ENCODE results near the gene KIF21A. TPM values are rescaled to one million over a fixed set of nuclear protein-coding genes. Genes with fewer than 3 reads are reported as not detected.
"Not testable (repeated sequence)": the region's sequence is repeated elsewhere in the genome, so short reads cannot be mapped to it uniquely, and the experiment has no call there.

Gene KIF21A
- total and polyA plus RNA-seq, 3 experiments from 2014 or later, result 18.8 to 44.6 (median 43.9) TPM

GRCh38 chr12:39475136-39475535, 32.2 kb upstream of the KIF21A start:
- DNase-seq; H3K36me3 ChIP-seq (ENCODE audit: insufficient read depth, low read length); H3K4me1 Mint-ChIP-seq; H3K27ac ChIP-seq (ENCODE audit: low read depth, low read length); H3K9me3 ChIP-seq (ENCODE audit: low read length); H3K27me3 ChIP-seq (ENCODE audit: insufficient read depth, low read length, poor library complexity, severe bottlenecking); H3K4me1 ChIP-seq (ENCODE audit: insufficient read depth, low read length); H3K4me3 Mint-ChIP-seq; CTCF ChIA-PET; H3K4me3 ChIP-seq (ENCODE audit: low read length); H3K27ac Mint-ChIP-seq; POLR2A ChIA-PET; H3K27me3 Mint-ChIP-seq: not testable (repeated sequence)
- peaks cover 8 to 34% (median 14%) of the 10 kb centered on the region in 3 donors for H3K36me3 Mint-ChIP-seq
- peaks cover 0 to 11% (median 3%) of the 10 kb centered on the region in 5 donors for H3K9me3 Mint-ChIP-seq

GRCh38 chr12:39467432-39467870, 24.5 kb upstream of the KIF21A start:
- peak overlapping the region; percentile 16 for H3K4me3 ChIP-seq (ENCODE audit: low read length)
- CTCF ChIA-PET, result interaction anchor here (1.4 to 2.4 kb wide), 2 partner anchors 22 to 24 kb away, joined by 4 read pairs; no protein-coding TSS in a partner anchor
- H3K9me3 ChIP-seq (ENCODE audit: low read length), result no peaks in the 10 kb centered on the region
- no peaks in the 10 kb centered on the region for H3K36me3 ChIP-seq (ENCODE audit: insufficient read depth, low read length)
- peaks cover 10 to 23% (median 22%) of the 10 kb centered on the region in 3 donors for H3K4me1 Mint-ChIP-seq
- peaks cover 0 to 3% of the 10 kb centered on the region in 2 donors for H3K27me3 Mint-ChIP-seq
- H3K4me1 ChIP-seq (ENCODE audit: insufficient read depth, low read length), result peaks cover 9% of the 10 kb centered on the region
- peak overlapping the region; percentile 13 to 85 (median 68) for H3K4me3 Mint-ChIP-seq
- no peaks in the 10 kb centered on the region for H3K27me3 ChIP-seq (ENCODE audit: insufficient read depth, low read length, poor library complexity, severe bottlenecking)
- H3K27ac Mint-ChIP-seq, result peak overlapping the region; percentile 13 to 95 (median 86)
- peak in 1 of 5 donors; percentile 21 for DNase-seq
- H3K9me3 Mint-ChIP-seq, result peaks cover 0 to 9% (median 3%) of the 10 kb centered on the region in 5 donors
- POLR2A ChIA-PET, result no interaction called here
- no peak overlapping the region for H3K27ac ChIP-seq (ENCODE audit: low read depth, low read length)
- H3K36me3 Mint-ChIP-seq, result peaks cover 0 to 8% (median 0%) of the 10 kb centered on the region in 3 donors

GRCh38 chr12:39464976-39465695, 22.2 kb upstream of the KIF21A start:
- peaks cover 9% of the 10 kb centered on the region for H3K4me1 ChIP-seq (ENCODE audit: insufficient read depth, low read length)
- no peaks in the 10 kb centered on the region for H3K27me3 ChIP-seq (ENCODE audit: insufficient read depth, low read length, poor library complexity, severe bottlenecking)
- H3K4me3 ChIP-seq (ENCODE audit: low read length), result no peak overlapping the region
- peaks cover 0 to 8% (median 0%) of the 10 kb centered on the region in 3 donors for H3K36me3 Mint-ChIP-seq
- H3K4me1 Mint-ChIP-seq, result peaks cover 10 to 23% (median 22%) of the 10 kb centered on the region in 3 donors
- H3K4me3 Mint-ChIP-seq, result no peak overlapping the region
- H3K36me3 ChIP-seq (ENCODE audit: insufficient read depth, low read length), result no peaks in the 10 kb centered on the region
- ChIA-PET POLR2A (no interaction called here), CTCF (no interaction called here)
- H3K27ac Mint-ChIP-seq, result peak overlapping the region in 2 of 8 donors; percentile 17 to 23
- H3K27ac ChIP-seq (ENCODE audit: low read depth, low read length), result no peak overlapping the region
- no peak for DNase-seq
- peaks cover 0 to 3% of the 10 kb centered on the region in 2 donors for H3K27me3 Mint-ChIP-seq
- H3K9me3 ChIP-seq (ENCODE audit: low read length), result no peaks in the 10 kb centered on the region
- peaks cover 0 to 4% (median 0%) of the 10 kb centered on the region in 5 donors for H3K9me3 Mint-ChIP-seq

GRCh38 chr12:39461059-39461458, 18.1 kb upstream of the KIF21A start:
- peaks cover 0 to 4% (median 2%) of the 10 kb centered on the region in 3 donors for H3K36me3 Mint-ChIP-seq
- no peaks in the 10 kb centered on the region for H3K4me1 ChIP-seq (ENCODE audit: insufficient read depth, low read length)
- H3K9me3 Mint-ChIP-seq, result no peaks in the 10 kb centered on the region
- H3K4me1 Mint-ChIP-seq, result no peaks in the 10 kb centered on the region
- no peaks in the 10 kb centered on the region for H3K9me3 ChIP-seq (ENCODE audit: low read length)
- peaks cover 0 to 6% of the 10 kb centered on the region in 2 donors for H3K27me3 Mint-ChIP-seq
- H3K27me3 ChIP-seq (ENCODE audit: insufficient read depth, low read length, poor library complexity, severe bottlenecking), result no peaks in the 10 kb centered on the region
- no peaks in the 10 kb centered on the region for H3K36me3 ChIP-seq (ENCODE audit: insufficient read depth, low read length)
- H3K27ac Mint-ChIP-seq, result no peak overlapping the region
- H3K4me3 Mint-ChIP-seq, result no peak overlapping the region
- ChIA-PET POLR2A (no interaction called here), CTCF (no interaction called here)
- no peak for DNase-seq
- H3K4me3 ChIP-seq (ENCODE audit: low read length), result no peak overlapping the region
- H3K27ac ChIP-seq (ENCODE audit: low read depth, low read length), result no peak overlapping the region

- peaks cover 0 to 6% of the 10 kb centered on the region in 2 donors for H3K27me3 Mint-ChIP-seq
- Histone ChIP-seq H3K36me3 (ENCODE audit: insufficient read depth, low read length) (no peaks in the 10 kb centered on the region), H3K4me1 (ENCODE audit: insufficient read depth, low read length) (no peaks in the 10 kb centered on the region), H3K9me3 (ENCODE audit: low read length) (no peaks in the 10 kb centered on the region), H3K27ac (ENCODE audit: low read depth, low read length) (no peak overlapping the region), H3K27me3 (ENCODE audit: insufficient read depth, low read length, poor library complexity, severe bottlenecking) (no peaks in the 10 kb centered on the region), H3K4me3 (ENCODE audit: low read length) (no peak overlapping the region)
- H3K9me3 Mint-ChIP-seq, result no peaks in the 10 kb centered on the region
- no peak overlapping the region for H3K4me3 Mint-ChIP-seq
- no peak for DNase-seq
- no peak overlapping the region for H3K27ac Mint-ChIP-seq
- ChIA-PET POLR2A (no interaction called here), CTCF (no interaction called here)
- no peaks in the 10 kb centered on the region for H3K4me1 Mint-ChIP-seq
- H3K36me3 Mint-ChIP-seq, result peaks cover 0 to 4% (median 2%) of the 10 kb centered on the region in 3 donors
These were observed 16.1 kb upstream of the KIF21A start for GRCh38 chr12:39459027-39459434.

GRCh38 chr12:39451977-39452376, 9.1 kb upstream of the KIF21A start:
- no peak overlapping the region for H3K27ac ChIP-seq (ENCODE audit: low read depth, low read length)
- Mint-ChIP-seq H3K36me3 (peaks cover 0 to 3% (median 0%) of the 10 kb centered on the region in 3 donors), H3K27me3 (no peaks in the 10 kb centered on the region), H3K9me3 (no peaks in the 10 kb centered on the region), H3K27ac (no peak overlapping the region), H3K4me3 (no peak overlapping the region), H3K4me1 (no peaks in the 10 kb centered on the region)
- no peaks in the 10 kb centered on the region for H3K27me3 ChIP-seq (ENCODE audit: insufficient read depth, low read length, poor library complexity, severe bottlenecking)
- H3K4me1 ChIP-seq (ENCODE audit: insufficient read depth, low read length), result no peaks in the 10 kb centered on the region
- H3K4me3 ChIP-seq (ENCODE audit: low read length), result no peak overlapping the region
- DNase-seq, result no peak
- CTCF ChIA-PET, result no interaction called here
- H3K36me3 ChIP-seq (ENCODE audit: insufficient read depth, low read length), result no peaks in the 10 kb centered on the region
- POLR2A ChIA-PET, result interaction anchor here (0.8 kb wide), 1 partner anchor 8 kb away, joined by 3 read pairs; no protein-coding TSS in a partner anchor
- H3K9me3 ChIP-seq (ENCODE audit: low read length), result no peaks in the 10 kb centered on the region

GRCh38 chr12:39448038-39448437, 5.1 kb upstream of the KIF21A start:
- H3K4me3 Mint-ChIP-seq, result peak overlapping the region in 1 of 7 donors; percentile 29
- peaks cover 5 to 7% (median 6%) of the 10 kb centered on the region in 3 donors for H3K4me1 Mint-ChIP-seq
- Histone ChIP-seq H3K4me3 (ENCODE audit: low read length) (no peak overlapping the region), H3K27me3 (ENCODE audit: insufficient read depth, low read length, poor library complexity, severe bottlenecking) (no peaks in the 10 kb centered on the region), H3K27ac (ENCODE audit: low read depth, low read length) (no peak overlapping the region), H3K36me3 (ENCODE audit: insufficient read depth, low read length) (no peaks in the 10 kb centered on the region), H3K4me1 (ENCODE audit: insufficient read depth, low read length) (peaks cover 7% of the 10 kb centered on the region), H3K9me3 (ENCODE audit: low read length) (no peaks in the 10 kb centered on the region)
- peaks cover 0 to 1% (median 0%) of the 10 kb centered on the region in 3 donors for H3K36me3 Mint-ChIP-seq
- ChIA-PET CTCF (no interaction called here), POLR2A (no interaction called here)
- no peaks in the 10 kb centered on the region for H3K27me3 Mint-ChIP-seq
- DNase-seq, result no peak
- H3K9me3 Mint-ChIP-seq, result no peaks in the 10 kb centered on the region
- H3K27ac Mint-ChIP-seq, result no peak overlapping the region

- H3K9me3 ChIP-seq (ENCODE audit: low read length), result no peaks in the 10 kb centered on the region
- CTCF ChIA-PET, result interaction anchor here (0.7 to 2.4 kb wide), 8 partner anchors 15 to 226 kb away, joined by 3 to 8 read pairs (median 3); partner anchors contain the start of gene ABCD2
- peaks cover 16% of the 10 kb centered on the region for H3K4me1 ChIP-seq (ENCODE audit: insufficient read depth, low read length)
- Mint-ChIP-seq H3K4me1 (peaks cover 20 to 30% (median 29%) of the 10 kb centered on the region in 3 donors), H3K36me3 (peaks cover 0 to 4% (median 0%) of the 10 kb centered on the region in 3 donors), H3K4me3 (peak overlapping the region; percentile 76 to 93 (median 88)), H3K27ac (peak overlapping the region; percentile 92 to 98 (median 94)), H3K9me3 (no peaks in the 10 kb centered on the region), H3K27me3 (no peaks in the 10 kb centered on the region)
- POLR2A ChIA-PET, result interaction anchor here (0.6 to 0.9 kb wide), 3 partner anchors 9 to 176 kb away, joined by 3 to 4 read pairs (median 3); partner anchors contain the start of gene ABCD2
- no peak for DNase-seq
- peak overlapping the region; percentile 77 for H3K27ac ChIP-seq (ENCODE audit: low read depth, low read length)
- H3K4me3 ChIP-seq (ENCODE audit: low read length), result peak overlapping the region; percentile 69
- no peaks in the 10 kb centered on the region for H3K36me3 ChIP-seq (ENCODE audit: insufficient read depth, low read length)
- no peaks in the 10 kb centered on the region for H3K27me3 ChIP-seq (ENCODE audit: insufficient read depth, low read length, poor library complexity, severe bottlenecking)
These were observed 949 bp upstream of the KIF21A start for GRCh38 chr12:39443929-39444209.

All from CD8-positive, alpha-beta memory T cell (primary cell).